ENCODE data around the gene CNIH3.

The CNIH3 gene

DNA sequence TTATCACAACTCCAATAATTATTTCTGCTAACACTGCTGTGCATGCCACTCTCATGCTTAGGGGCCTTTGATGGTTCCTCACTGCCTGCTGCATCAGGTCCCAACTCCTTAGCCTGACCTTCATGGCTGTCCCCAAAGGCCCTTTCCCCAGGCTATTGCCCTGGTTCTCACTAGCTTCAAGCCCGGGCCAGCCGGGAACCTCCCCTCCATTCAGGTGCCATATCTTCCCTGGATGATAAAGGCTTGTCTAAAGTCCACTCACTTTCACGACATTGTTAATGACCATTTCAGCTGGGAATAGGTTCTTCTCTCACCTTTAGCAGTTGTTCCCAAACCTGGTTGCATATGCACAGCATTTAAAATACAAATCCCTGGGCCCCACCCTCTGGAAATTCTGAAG is 95.8 kb downstream of the CNIH3 start:
- no peak for TF ChIP-seq EZH2phosphoT487 (conservative IDR thresholded peaks at IDR 0.05; ENCODE audit: low read length)
- TF ChIP-seq, protein P1, sequence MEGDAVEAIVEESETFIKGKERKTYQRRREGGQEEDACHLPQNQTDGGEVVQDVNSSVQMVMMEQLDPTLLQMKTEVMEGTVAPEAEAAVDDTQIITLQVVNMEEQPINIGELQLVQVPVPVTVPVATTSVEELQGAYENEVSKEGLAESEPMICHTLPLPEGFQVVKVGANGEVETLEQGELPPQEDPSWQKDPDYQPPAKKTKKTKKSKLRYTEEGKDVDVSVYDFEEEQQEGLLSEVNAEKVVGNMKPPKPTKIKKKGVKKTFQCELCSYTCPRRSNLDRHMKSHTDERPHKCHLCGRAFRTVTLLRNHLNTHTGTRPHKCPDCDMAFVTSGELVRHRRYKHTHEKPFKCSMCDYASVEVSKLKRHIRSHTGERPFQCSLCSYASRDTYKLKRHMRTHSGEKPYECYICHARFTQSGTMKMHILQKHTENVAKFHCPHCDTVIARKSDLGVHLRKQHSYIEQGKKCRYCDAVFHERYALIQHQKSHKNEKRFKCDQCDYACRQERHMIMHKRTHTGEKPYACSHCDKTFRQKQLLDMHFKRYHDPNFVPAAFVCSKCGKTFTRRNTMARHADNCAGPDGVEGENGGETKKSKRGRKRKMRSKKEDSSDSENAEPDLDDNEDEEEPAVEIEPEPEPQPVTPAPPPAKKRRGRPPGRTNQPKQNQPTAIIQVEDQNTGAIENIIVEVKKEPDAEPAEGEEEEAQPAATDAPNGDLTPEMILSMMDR (IDR thresholded peaks at IDR 0.05; ENCODE audit: insufficient read depth, low read length, poor library complexity, severe bottlenecking): no peak
- H3K9me2 ChIP-seq (replicated peaks; ENCODE audit: insufficient read depth, low read length): no peaks in the 10 kb centered on the region
- H4K20me1 ChIP-seq (ENCODE audit: low read depth, low read length): no peaks in the 10 kb centered on the region
- H3K9me3 ChIP-seq (ENCODE audit: insufficient read depth, low read length): no peaks in the 10 kb centered on the region
- H3F3A ChIP-seq (ENCODE audit: insufficient read depth): no peaks in the 10 kb centered on the region
- no peak overlapping the region for H2AFZ ChIP-seq (ENCODE audit: low read depth, low read length, severe bottlenecking)
- H3K4me3 ChIP-seq (ENCODE audit: insufficient read depth, low read length, poor library complexity, severe bottlenecking): no peak overlapping the region
- H3K27me3 ChIP-seq (ENCODE audit: low read length): no peaks in the 10 kb centered on the region; the same call in 1 of the 2 replicates
- no peaks in the 10 kb centered on the region for H3K79me2 ChIP-seq (ENCODE audit: insufficient read depth, low read length)
- no peak overlapping the region for H3K27ac ChIP-seq (ENCODE audit: low read depth, low read length)
- H3K36me3 ChIP-seq (ENCODE audit: low read length): no peaks in the 10 kb centered on the region
- H3K9ac ChIP-seq (ENCODE audit: low read length): no peak overlapping the region
- no peak overlapping the region for H3K4me2 ChIP-seq (ENCODE audit: low read depth, low read length, poor library complexity, severe bottlenecking)

DNA sequence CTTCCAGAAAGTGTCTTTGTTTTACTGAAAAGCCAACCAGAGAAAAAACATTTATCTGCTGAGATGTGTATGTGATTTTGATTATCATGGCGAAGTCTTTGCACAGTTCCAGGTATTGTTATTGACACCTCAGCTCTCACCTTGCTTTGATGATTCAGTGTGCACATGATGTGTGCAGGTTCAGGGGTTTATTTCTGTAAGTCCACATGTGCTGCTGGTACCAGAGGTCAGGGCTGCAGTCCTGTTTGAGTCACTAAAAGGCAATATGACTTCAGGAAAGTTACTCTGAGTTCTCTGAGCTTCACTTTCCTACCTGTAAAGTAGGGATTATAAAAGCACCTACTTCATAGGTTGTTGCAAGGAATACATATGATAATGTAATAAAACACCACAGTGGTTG is 97.1 kb downstream of the CNIH3 start:
- no peak overlapping the region for H3K27ac ChIP-seq (ENCODE audit: low read depth, low read length)
- no peaks in the 10 kb centered on the region for H3F3A ChIP-seq (ENCODE audit: insufficient read depth)
- H3K36me3 ChIP-seq (ENCODE audit: low read length): no peaks in the 10 kb centered on the region
- no peaks in the 10 kb centered on the region for H4K20me1 ChIP-seq (ENCODE audit: low read depth, low read length)
- no peaks in the 10 kb centered on the region for H3K9me2 ChIP-seq (replicated peaks; ENCODE audit: insufficient read depth, low read length)
- no peak overlapping the region for H3K4me2 ChIP-seq (ENCODE audit: low read depth, low read length, poor library complexity, severe bottlenecking)
- H3K79me2 ChIP-seq (ENCODE audit: insufficient read depth, low read length): no peaks in the 10 kb centered on the region
- no peaks in the 10 kb centered on the region; the same call in 1 of the 2 replicates for H3K27me3 ChIP-seq (ENCODE audit: low read length)
- no peak overlapping the region for H3K4me3 ChIP-seq (ENCODE audit: insufficient read depth, low read length, poor library complexity, severe bottlenecking)
- no peak overlapping the region for H3K9ac ChIP-seq (ENCODE audit: low read length)
- H3K9me3 ChIP-seq (ENCODE audit: insufficient read depth, low read length): no peaks in the 10 kb centered on the region
- TF ChIP-seq, protein P1 (IDR thresholded peaks at IDR 0.05; ENCODE audit: insufficient read depth, low read length, poor library complexity, severe bottlenecking): no peak
- no peak for TF ChIP-seq EZH2phosphoT487 (conservative IDR thresholded peaks at IDR 0.05; ENCODE audit: low read length)
- H2AFZ ChIP-seq (ENCODE audit: low read depth, low read length, severe bottlenecking): no peak overlapping the region

DNA sequence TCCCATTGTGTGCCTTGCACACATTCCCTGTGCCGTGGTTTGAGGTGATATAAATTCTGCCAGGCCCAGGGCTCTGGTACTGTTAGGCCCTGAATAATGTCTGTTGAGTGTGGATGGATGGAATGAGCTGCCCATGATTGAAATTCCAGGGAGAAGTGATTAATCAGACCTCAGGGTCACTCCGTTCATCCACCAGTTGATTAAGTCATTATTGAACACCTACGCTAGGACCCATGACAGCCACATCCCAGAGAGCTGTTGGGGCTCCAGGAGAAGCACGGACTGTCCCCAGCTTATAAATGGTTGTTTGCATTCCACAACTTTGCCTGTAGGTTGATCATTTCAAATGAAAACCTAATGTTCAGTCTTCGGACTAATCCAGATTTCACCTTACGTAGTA is 98.4 kb downstream of the CNIH3 start:
- H3K9me2 ChIP-seq (replicated peaks; ENCODE audit: insufficient read depth, low read length): no peaks in the 10 kb centered on the region
- TF ChIP-seq EZH2phosphoT487 (conservative IDR thresholded peaks at IDR 0.05; ENCODE audit: low read length): no peak
- TF ChIP-seq, protein P1 (IDR thresholded peaks at IDR 0.05; ENCODE audit: insufficient read depth, low read length, poor library complexity, severe bottlenecking): no peak
- H3K27ac ChIP-seq (ENCODE audit: low read depth, low read length): no peak overlapping the region
- H3K4me2 ChIP-seq (ENCODE audit: low read depth, low read length, poor library complexity, severe bottlenecking): no peak overlapping the region
- no peaks in the 10 kb centered on the region for H3F3A ChIP-seq (ENCODE audit: insufficient read depth)
- no peaks in the 10 kb centered on the region for H3K79me2 ChIP-seq (ENCODE audit: insufficient read depth, low read length)
- H3K9me3 ChIP-seq (ENCODE audit: insufficient read depth, low read length): no peaks in the 10 kb centered on the region
- H3K36me3 ChIP-seq (ENCODE audit: low read length): no peaks in the 10 kb centered on the region
- no peak overlapping the region for H3K9ac ChIP-seq (ENCODE audit: low read length)
- no peak overlapping the region for H3K4me3 ChIP-seq (ENCODE audit: insufficient read depth, low read length, poor library complexity, severe bottlenecking)
- H2AFZ ChIP-seq (ENCODE audit: low read depth, low read length, severe bottlenecking): no peak overlapping the region
- no peaks in the 10 kb centered on the region for H4K20me1 ChIP-seq (ENCODE audit: low read depth, low read length)
- H3K27me3 ChIP-seq (ENCODE audit: low read length): no peaks in the 10 kb centered on the region
